ENCODE data around the gene DHFR2.
A peak's percentile ranks its signal among the peaks of the same experiment; 100 is the strongest.
"Not testable (repeated sequence)": the region's sequence is repeated elsewhere in the genome, so short reads cannot be mapped to it uniquely, and the experiment has no call there.

The DHFR2 gene

GRCh38 chr3:94062513-94063404 is at the start of gene DHFR2, which contains the start of gene NSUN3:
Gene DHFR2 (minus strand): TSS chr3:94062916. CDS start chr3:94061511, 1,405 bp downstream.
Gene NSUN3 (plus strand): TSS chr3:94063061. CDS start chr3:94063127, 66 bp downstream.
- DNase-seq = peak; percentile 88

GRCh38 chr3:94110854-94111253 is 48.1 kb upstream of the DHFR2 start:
- no peak for DNase-seq

- DNase-seq = not testable (repeated sequence)
Observed at GRCh38 chr3:94110232-94110631, 47.5 kb upstream of the DHFR2 start.

DNA sequence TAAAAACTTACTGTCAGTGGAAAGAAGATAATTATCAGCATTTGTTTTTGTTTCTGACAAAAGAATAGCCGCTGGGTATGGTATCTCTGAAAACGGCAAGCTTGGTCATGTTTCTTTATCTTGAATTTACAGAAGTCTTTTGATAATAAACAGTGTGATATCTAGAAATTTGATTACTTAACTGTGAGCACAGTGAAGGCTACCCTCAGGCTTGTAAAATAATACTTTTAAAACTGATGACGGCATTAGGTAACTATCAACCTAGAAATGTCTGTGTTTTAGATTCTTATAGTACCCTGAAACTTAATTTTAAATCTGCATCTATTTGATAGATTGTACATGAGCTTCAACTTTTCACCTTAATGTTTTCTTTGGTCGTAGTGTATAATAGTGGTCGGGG is 43.6 kb upstream of the DHFR2 start:
- no peak for DNase-seq

GRCh38 chr3:94101860-94102259 is 39.1 kb upstream of the DHFR2 start:
- DNase-seq = no peak

- no peak for DNase-seq
Observed at GRCh38 chr3:94099311-94099710, 36.6 kb upstream of the DHFR2 start.

DNA sequence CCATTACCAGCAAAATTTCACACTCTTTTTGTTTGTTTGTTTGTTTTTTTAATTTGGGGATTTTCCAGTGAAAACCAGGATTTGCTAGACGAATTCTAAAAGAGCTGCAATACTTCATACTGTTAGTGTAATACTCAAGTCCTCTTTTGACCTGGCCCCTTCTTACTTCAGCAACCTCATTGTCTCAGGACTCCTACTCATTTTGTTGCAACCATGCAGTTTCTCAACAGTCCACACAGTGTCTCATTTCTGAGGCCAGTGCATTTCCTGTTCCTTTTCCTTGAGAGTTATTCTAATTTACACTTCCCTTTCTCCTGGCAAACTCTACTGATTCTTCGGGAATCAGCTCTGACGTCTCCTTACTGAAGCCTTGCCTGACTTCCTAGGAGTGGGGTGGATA is 35.7 kb upstream of the DHFR2 start:
- DNase-seq = no peak

- no peak for DNase-seq
Observed at GRCh38 chr3:94095111-94095510, 32.4 kb upstream of the DHFR2 start.

DNA sequence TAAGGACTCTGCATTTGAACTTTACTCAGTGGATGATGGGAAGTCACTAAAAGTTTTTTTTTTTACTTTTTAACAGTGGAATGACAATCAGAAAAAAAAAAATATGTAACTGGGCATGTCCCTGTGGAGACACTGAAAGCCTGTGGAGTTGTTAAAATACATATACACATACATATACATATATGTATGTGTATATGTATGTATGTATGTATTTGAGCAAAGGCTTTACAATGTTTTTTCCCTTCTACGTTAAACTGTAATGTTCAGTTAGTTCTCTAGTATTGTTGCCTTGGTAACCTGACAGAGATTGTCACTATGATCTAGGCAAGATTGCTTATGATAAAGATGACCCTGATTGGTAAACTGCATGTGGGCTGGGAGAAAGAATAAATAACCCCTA is 30.4 kb upstream of the DHFR2 start:
- no peak for DNase-seq

DNA sequence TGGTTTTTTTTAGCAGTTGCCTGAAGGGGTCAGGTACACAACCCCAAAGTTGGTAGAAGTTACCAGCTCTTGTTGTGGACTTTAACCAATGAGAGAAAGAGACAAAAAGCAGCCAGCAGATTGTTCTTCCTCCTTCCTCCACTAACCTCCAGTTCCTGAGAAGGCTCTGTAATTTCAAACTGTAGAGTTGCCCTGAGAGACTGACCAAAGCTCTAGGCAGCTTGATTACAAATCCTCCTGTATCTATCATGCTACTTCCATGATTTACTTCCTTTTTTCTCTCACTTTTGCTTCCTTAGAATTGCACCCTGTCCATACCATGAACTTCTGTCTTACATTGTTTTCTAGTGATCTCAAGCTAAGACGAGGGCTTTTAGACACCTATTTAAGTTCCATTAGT is 29.4 kb upstream of the DHFR2 start:
- no peak for DNase-seq

GRCh38 chr3:94089126-94089525 is 26.4 kb upstream of the DHFR2 start:
- no peak for DNase-seq

- DNase-seq = no peak
Observed at GRCh38 chr3:94083261-94083660, 20.5 kb upstream of the DHFR2 start.

DNA sequence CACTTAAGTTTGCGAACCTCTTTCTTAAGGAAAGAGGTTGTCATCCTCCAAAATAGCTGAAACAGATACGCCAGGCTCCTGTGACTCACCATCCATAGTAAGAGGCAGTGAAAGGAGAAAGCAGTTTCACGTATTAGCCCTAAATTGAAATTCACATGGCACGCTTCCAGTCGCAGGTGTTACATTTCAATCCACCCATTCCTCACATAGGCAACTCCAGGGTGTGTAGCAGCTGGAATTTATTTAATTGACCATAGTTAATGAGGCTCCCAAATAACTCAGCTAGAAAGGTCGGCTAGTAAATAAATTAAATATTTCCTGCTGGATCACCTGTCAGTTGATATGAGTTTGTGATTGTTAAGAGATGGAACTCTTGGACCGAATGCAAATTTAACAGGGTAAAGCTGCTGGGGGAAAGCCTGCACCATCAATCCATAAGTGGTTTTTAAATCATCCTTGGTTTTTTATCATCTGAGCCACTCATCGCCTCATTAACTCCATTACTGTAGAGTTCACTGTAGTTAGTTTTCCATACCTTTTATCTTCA is 19.7 kb upstream of the DHFR2 start:
- no peak for DNase-seq

DNA sequence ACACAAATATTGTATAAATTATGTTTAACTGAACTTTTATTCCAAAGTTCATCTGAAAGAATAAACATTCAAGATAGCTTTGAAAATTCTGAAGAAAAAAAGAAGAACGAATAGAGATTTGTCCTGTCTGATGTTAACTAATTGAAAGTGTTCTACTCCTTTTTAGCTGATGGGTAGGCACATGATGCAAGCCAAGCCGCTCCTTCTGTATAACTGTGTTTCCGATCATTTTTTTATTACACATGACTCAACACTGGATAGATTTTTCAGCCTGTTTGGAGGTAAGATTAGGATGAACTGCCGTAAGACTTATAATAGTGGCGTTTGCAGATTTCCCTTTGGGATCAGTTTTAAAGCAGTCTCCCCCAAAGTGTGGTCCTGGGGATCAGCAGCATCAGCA is 19.2 kb upstream of the DHFR2 start:
- DNase-seq = no peak

GRCh38 chr3:94080552-94080951 is 17.8 kb upstream of the DHFR2 start:
- not testable (repeated sequence) for DNase-seq

GRCh38 chr3:94076055-94076454 is 13.3 kb upstream of the DHFR2 start:
- no peak for DNase-seq

- DNase-seq = no peak
Observed at GRCh38 chr3:94071713-94072284, 9.1 kb upstream of the DHFR2 start.

GRCh38 chr3:94070341-94070911 is 7.7 kb upstream of the DHFR2 start:
- no peak for DNase-seq

DNA sequence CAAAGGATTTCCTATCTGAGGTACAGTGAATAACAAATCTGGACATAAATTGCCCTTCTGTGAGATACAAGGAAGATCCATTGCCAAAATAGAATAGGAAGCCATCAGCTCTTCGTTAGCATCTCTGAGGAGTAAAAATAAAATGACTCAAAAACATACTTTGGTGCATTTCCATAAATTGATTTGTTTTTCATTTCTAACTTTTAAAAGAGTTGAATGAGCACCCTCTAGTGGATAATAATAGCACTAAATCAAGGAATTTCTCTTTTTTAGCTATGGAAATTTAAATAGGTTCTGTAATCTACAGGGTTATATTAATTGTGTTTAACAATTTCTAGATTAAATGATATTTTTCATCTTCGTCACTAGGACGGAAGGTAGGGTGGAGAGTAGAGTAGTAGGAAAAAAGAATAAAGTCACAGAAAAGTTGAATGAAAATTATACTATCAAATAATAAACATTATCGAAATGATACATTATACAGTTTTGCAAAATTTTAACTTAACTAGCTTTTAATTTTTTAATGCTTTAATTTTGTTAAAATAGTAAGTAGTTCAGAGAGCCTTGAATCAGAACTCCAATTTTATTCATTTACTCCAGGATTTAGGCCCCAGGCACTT is 6.6 kb upstream of the DHFR2 start:
- DNase-seq = no peak

GRCh38 chr3:94066506-94067500 is 4.1 kb upstream of the DHFR2 start:
- no peak for DNase-seq

- no peak for DNase-seq
Observed at GRCh38 chr3:94065819-94066480, 3.2 kb upstream of the DHFR2 start.

All from activated CD8-positive, alpha-beta memory T cell treated with anti-CD3 and anti-CD28 coated beads, Interleukin-2, amount 50 U/mL, for 48 hours (primary cell).